ENCODE measurements around the gene RNF150.

RNF150 gene

GRCh38 chr4:140969296-140969695, 164.0 kb downstream of the RNF150 start:
- DNase-seq = no peak

- no peak for DNase-seq
Observed at GRCh38 chr4:140968371-140968770, 164.9 kb downstream of the RNF150 start.

- DNase-seq = no peak
Observed at GRCh38 chr4:140963883-140964282, 169.4 kb downstream of the RNF150 start.

- no peak for DNase-seq
Observed at GRCh38 chr4:140955641-140956040, 177.6 kb downstream of the RNF150 start.

- DNase-seq = no peak
Observed at GRCh38 chr4:140952717-140953116, 180.6 kb downstream of the RNF150 start.

- no peak for DNase-seq
Observed at GRCh38 chr4:140947506-140947905, 185.8 kb downstream of the RNF150 start.

- no peak for DNase-seq
Observed at GRCh38 chr4:140945106-140945505, 188.2 kb downstream of the RNF150 start.

- DNase-seq = no peak
Observed at GRCh38 chr4:140944572-140944971, 188.7 kb downstream of the RNF150 start.

GRCh38 chr4:140944199-140944515, 189.1 kb downstream of the RNF150 start:
- DNase-seq = no peak

- DNase-seq = no peak
Observed at GRCh38 chr4:140943486-140944198, 189.6 kb downstream of the RNF150 start.

- DNase-seq = no peak
Observed at GRCh38 chr4:140940589-140940988, 192.7 kb downstream of the RNF150 start.

- no peak for DNase-seq
Observed at GRCh38 chr4:140937866-140938265, 195.4 kb downstream of the RNF150 start.

- no peak for DNase-seq
Observed at GRCh38 chr4:140935254-140935653, 198.0 kb downstream of the RNF150 start.

- DNase-seq = no peak
Observed at GRCh38 chr4:140932501-140933045, 200.7 kb downstream of the RNF150 start.

GRCh38 chr4:140931911-140932310, 201.4 kb downstream of the RNF150 start:
- no peak for DNase-seq

GRCh38 chr4:140930557-140930956, 202.7 kb downstream of the RNF150 start:
- no peak for DNase-seq

- DNase-seq = no peak
Observed at GRCh38 chr4:140930011-140930410, 203.3 kb downstream of the RNF150 start.

GRCh38 chr4:140928880-140929279, 204.4 kb downstream of the RNF150 start:
- no peak for DNase-seq

GRCh38 chr4:140926672-140927071, 206.6 kb downstream of the RNF150 start:
- DNase-seq = no peak

GRCh38 chr4:140925417-140925816, 207.9 kb downstream of the RNF150 start:
- DNase-seq = no peak

- DNase-seq = no peak
Observed at GRCh38 chr4:140924761-140925392, 208.4 kb downstream of the RNF150 start.

GRCh38 chr4:140906993-140907962, 226.0 kb downstream of the RNF150 start:
- no peak for DNase-seq

- no peak for DNase-seq
Observed at GRCh38 chr4:140904904-140905303, 228.4 kb downstream of the RNF150 start.
